GM18520 (cell line): ENCODE results near the gene CCM2.
"Not testable (repeated sequence)": the region's sequence is repeated elsewhere in the genome, so short reads cannot be mapped to it uniquely, and the experiment has no call there.

Source experiments
- ATAC-seq: cut with Tn5 transposase; IDR thresholded peaks from one replicate; pipeline ENCODE4 v1.9.1; 2021; ENCODE audit not compliant: unreplicated experiment

The CCM2 gene

DNA sequence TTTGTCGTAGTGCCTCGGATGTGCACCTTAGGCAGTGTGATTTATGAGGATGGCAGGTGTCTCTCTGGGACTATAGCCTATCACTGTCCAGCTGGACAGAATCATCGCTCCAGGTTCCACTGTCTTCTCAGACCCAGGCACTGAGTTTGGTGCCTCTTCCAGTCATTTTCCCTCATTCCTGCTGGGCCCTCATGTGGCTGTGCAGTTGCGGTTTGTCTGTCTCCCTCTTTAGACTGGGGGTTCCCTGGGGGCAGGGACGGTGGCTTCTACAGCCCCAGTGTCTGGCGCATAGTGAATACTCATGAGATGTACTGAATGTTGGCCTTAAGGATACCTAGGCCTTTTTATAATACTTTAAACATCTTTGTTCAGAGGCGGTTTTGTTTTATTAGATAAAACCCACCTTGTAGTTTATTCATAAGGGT is 28.9 kb downstream of the CCM2 start:
- ATAC-seq, result no peak

DNA sequence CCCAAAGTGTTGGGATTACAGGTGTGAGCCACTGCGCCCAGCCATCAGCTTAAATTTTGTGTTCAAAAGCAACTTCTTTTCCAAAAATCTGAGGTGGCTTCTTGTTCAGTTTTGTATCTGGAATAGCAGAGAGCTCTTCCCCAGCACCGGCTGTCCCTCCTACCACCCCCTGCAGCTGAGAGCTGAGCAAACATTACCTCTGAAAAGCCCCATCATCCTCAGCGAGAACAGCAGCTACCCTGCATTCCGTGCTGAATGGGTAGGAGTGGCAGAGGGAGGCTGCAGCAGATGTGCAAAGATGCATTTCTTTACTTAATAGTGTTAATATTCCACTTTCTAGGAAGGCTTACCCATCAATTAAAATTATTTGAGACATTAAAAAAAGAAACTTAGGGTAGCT is 31.8 kb downstream of the CCM2 start:
- no peak for ATAC-seq

DNA sequence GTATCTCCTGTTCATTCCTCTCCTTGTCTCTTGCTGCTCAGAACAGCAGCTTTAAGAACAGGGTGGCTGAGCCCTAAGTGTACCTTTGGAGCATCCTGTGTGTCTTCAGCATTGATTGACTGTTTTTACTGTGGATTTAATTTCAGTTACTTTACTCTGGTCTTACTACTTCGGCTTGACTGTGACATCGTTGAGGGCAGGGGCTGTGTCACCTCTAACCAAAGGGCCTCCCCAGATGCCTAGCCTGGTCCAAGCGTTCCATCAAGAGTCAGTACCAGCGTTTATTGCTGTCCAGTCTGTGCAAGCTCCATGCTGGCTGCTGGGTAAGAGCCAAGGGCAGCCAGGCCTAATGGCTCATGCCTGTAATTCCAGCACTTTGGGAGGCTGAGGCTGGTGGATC is 32.4 kb downstream of the CCM2 start:
- no peak for ATAC-seq

DNA sequence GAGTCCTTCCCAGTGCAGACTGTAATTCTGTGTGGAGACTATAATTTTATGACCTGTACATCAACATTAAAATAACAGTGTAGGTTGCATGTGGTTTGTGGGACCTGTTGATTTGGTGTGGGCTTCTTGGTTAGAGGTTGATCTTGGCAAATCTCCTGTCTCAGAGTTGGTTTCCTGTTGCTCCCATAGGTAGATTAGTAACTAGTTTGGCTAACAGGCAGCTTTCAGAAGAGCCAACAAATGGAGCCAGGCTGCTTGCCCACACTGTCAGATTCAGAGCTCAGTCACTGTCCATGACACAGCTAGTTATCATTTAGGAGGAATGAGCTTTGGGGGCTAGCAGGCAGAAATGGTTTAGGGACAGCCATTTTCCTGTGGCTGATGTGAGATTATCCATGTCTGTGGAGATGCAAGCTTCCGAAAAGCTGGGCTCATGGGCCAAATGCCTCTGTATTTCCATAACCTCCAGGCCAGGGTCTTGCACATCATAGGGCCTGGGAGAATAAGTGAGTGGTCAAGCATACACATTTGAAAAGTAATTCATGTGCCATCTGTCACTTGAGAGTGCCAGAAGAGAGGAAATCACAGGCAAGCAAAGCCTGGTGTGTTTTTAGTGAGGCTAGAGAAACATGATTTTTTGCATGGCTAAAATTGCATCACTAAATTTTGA is 33.4 kb downstream of the CCM2 start:
- ATAC-seq, result no peak

DNA sequence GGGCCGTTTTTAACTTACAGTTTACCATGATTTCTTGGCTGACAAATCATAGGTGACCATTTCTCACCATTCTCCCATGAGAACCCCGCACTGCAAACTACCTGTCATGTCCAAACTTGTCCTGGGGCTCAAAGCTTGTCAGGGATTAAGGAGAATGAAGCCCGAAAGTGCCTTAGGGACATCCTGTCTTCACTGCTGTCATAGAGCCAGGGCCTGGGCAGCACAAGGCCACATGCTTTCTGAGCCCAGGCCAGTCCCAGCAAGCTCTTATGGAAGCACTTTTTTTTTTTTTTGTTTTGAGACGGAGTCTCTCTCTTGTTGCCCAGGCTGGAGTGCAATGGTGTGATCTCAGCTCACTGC is 33.9 kb downstream of the CCM2 start:
- no peak for ATAC-seq

DNA sequence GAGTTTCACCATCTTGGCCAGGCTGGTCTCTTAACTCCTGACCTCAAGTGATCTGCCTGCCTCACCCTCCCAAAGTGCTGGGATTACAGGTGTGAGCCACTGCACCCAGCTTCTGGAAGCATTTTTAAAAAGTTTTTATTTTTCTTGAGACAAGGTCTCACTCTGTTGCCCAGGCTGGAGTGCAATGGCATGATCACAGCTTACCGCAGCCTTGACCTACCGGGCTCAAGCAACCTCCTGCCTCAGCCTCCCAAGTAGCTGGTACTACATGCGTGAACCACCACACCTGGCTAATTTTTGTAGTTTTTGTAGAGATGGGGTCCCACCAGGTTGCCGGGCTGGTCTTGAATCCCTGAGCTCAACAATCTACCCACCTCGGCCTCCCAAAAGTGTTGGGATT is 34.7 kb downstream of the CCM2 start:
- ATAC-seq, result not testable (repeated sequence)

DNA sequence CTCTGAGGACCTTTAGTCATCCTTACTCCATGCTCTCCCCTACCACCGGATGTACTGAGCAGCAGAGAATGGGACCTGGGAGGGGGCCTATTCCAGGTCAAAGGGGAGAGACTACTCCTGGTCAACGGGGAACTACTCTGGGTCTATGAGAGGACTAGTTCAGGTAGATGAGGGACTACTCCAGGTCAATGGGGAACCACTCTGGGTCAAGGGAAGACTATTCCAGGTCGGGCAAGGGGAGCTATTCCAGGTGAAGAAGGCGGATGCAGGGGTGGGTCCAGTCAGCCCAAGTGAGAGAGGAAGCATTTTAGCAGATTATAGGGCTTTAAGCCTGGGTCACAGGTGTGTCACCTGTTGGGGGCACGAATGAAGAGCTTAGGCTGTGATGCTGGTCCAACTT is 35.4 kb downstream of the CCM2 start:
- no peak for ATAC-seq

DNA sequence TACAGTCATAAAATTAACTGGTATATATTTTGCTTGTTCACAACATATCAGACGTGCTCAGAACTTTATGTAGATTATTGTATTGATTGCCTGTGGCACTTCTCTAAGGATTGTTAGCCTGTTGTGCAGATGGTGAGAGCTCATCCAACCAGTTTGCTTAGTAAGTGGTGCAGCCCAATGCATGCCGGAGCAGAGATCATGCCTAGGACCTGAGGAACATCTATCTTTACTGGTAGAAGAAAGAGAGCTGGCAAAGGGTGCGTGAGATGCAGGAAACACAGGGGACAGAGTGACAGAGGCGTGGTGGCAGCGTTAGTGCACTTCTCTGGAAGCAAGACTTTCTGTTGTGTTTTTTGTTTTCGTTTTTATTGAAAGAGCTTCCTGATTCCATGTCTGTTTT is 35.9 kb downstream of the CCM2 start:
- ATAC-seq, result no peak

DNA sequence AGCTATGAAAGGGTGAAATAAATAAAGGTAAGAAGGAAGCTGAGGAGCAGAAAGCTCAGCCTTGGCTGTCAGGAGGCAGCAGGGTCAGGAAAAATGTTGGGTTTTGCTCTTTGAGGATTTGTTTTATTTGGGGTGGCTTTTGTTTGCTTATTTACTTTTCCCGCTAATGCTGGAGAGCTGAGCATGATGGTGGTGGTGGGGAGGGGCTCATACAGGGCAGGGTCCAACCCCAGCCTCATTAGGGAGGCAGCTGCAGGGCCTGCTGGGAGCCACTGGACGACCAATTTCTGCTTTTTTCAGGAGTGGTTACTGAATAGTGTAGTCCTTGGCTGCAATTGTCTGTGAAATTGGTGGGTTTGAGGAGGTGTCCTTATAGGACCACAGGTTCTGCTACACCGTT is 36.3 kb downstream of the CCM2 start:
- ATAC-seq, result no peak

DNA sequence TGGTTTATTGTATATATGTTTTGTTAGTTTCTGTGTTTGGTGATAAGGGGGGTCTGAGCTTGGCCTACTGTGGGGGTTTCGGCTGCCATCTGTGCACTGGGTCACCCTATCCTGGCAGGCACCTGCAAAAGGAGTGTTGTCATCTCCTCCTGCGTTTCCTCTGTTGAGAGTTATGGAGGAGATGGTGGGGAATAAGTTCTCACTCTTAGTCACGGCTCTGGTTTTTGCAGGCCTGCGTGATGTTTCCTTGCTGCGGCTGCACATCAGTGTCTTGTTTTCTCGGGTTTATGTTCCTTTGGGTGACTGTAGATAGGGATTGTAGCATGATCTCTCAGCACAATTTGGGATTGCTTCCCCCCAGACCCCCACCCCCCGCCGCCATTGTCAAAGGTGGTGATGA is 36.8 kb downstream of the CCM2 start:
- ATAC-seq, result no peak

DNA sequence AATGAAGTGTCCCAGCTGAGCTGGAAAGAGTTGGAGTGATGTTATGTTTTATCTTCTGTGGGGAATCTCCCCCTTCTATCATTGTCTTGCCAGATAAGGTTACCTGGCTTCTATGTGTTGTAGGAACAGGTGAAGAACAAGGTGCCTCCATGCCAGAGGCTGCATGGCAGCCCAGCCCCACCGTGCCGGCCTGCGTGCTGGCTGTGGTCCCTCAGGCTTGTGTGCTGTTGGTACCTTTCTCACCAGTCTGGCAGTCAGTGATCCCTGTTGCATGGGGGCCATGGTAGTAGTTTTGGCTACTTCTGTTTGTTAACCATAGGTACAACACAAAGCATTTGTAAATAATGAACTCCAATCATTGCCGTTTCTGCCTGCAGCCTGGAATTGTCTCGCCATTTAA is 37.9 kb downstream of the CCM2 start:
- ATAC-seq, result no peak

DNA sequence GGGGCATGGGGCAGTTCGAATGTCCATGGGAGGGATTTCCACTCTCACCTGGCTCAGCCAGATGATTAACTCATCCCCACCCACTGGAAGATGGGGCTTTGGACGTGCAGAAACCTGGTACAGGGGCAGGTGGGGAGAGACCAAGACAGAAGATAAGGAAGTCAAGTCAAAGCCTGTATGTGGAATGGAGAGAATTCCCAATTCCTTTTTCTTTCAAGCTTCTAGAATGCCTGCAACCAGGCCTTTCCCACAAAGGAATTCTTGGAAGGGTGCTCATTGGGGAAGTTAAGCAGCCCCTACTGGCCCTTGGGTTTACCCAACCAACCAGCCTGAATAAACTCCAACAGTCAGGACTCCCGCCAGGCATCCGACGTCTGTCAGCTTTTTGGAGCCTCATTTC is 39.1 kb downstream of the CCM2 start:
- ATAC-seq, result no peak

DNA sequence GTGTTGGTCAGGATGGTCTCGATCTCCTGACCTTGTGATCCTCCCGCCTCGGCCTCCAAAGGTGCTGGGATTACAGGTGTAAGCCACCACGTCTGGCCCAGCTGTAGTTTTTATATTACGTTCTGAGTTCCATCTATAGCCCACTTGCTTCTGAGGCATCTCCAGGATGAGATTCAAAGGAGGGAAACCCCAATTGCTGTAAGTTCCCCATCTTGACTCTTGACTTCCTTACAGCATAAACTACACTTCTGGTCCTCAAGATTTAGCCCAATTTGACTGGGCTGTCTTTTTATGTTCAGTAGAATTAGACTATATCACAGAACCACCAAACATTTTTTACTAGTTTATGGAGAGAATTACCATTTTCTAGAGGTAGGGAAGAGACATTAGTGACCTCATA is 44.3 kb downstream of the CCM2 start:
- no peak for ATAC-seq

DNA sequence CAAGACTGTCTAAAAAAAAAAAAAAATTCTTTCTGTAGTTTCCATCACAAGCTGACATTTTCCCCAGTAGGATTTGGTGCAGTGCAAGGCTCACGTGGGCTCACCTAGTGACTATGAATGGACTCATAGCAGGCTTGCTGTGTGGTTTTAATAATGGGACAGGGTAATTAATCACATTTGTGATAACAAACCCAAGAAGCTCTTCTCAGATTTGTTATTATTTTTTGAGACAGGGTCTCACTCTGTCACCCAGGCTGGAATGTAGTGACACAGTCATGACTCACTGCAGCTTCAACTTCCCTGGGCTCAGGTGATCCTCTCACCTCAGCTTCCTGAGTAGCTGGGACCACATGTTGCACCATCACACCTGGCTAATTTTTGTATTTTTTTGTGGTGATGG is 48.7 kb downstream of the CCM2 start:
- no peak for ATAC-seq

DNA sequence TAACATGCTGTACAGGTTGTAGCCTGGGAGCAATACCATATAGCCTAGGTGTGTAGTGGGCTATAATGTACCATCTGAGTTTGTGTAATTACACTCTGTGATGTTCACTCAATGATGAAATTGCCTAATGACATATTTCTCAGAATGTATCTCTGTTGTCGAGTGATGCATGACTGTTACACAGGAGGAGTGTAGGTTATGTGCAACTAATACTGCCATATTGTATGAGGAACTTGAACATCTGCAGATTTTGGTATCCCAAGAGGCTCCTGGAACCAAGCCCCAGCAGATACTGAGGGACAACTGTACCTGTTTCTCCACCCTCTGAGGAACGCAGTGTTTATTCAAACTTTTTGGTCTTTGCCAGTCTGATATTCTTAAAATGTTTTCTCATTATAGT is 50.2 kb downstream of the CCM2 start:
- ATAC-seq, result no peak

DNA sequence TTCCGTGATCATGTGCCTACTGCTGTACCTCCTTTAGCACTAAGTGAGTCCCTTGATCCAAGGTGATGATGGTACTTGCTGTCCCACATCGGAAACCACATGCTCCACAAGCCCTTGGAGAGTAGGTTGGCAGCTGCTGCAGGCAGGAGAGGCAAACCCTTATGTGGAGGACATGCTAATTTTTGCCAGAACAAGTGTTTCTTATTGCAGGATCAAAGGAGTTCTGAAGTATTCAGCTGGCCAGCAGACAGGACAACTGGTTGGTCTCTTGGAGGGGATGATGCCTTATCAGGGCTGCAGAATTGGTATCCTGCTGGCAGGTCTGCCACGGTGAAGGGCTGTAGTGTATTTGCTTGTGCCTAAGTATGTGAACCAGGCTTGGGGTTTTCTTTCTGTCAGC is 52.0 kb downstream of the CCM2 start:
- ATAC-seq, result no peak

DNA sequence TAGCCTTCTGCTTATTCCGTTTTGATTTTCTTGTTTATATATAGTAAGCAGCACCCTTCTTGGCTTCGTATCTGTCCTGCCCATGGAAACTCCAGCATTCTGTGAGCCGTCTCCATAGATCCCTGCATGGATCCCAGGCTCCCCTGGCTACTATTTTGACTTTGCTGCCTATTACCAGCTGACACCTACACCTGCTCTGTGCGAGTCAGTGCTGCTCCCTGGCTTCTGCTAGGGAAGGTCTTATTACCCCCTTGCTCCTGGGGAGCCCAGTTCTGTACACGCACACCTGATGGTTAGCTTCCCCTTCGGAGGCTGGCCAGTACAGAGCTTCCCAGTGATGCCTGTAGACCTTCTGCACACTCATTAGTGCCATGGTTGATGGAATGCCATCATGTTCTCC is 53.4 kb downstream of the CCM2 start:
- no peak for ATAC-seq

DNA sequence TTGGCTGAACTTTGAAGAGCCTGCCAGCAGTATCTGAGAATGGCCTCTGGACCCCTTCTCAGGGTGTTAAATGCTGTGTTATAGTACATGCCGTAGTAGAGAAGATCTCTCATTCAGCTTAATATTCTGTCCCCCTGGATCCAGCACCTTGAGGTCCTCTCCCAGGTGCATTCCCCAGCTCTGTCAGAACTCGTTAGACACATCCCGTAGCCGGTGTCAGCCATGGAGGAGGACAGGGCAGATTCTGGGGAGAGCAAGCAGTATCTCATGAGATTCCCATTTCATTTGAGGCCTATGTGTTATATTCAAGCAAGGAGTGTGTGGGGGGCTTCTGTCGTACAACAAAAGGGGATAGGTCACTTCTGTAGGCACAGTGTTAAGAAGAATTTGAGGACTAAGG is 53.9 kb downstream of the CCM2 start:
- no peak for ATAC-seq

DNA sequence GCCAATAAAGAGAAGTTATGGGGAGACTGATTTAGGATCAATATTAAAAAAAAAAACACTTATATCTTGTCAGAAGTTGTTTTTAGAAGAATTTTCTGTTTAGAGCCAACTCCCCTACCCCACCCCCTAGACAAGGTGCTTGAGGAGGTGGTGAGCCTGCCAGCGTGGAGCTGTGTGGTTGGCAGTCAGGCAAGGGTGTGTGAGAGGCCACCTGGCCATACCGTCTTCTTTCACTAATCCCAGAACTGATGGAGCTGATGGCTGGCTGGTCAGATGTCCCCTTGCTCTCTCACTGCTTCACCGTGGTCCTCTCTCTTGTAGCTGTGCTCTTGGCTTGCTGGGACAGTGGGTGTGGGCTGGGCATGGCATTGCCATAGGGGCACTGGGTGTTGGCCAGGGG is 54.4 kb downstream of the CCM2 start:
- no peak for ATAC-seq

DNA sequence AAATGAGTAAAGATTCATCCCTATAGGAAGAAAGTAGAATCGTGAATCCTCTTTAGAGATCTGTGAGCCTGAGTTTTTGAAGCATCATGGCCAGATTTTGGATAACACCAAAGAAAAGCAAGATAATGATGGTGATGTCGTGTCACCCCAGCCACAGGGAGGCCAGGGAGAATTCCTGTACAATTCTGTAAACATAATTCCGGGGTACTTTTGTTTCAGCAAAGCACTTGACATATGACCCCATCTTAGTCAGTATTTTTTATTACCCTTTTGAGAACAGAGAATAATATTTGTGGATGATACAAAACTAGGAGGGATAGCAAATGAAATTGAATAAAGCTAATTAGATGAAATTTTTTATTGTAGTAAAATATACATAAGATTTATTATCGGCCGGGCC is 55.0 kb downstream of the CCM2 start:
- ATAC-seq, result no peak

DNA sequence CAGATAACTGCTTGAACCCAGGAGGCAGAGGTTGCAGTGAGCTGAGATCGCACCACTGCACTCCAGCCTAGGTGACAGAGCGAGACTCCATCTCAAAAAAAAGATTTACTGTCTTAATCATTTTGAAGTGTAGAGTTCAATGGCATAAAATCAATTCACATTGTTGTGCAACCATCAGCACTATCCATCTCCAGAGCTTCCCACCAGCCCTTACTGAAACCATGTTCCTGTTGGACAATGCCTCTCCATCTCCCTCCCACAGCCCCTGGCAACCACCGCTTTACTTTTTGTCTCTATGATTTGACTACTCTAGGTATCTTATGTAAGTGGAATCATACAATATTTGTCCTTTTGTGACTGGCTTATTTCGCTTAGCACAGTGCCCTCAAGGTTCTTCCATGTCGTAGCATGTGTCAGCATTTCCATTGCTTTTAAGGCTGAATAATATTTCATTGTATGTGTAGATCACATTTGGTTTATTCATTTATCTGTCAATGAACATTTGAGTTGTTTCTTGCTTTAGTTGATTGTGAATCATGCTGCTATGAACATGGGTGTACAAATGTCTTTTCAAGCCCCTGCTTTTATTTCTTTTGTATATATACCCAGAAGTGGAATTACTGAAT is 55.7 kb downstream of the CCM2 start:
- ATAC-seq, result no peak

DNA sequence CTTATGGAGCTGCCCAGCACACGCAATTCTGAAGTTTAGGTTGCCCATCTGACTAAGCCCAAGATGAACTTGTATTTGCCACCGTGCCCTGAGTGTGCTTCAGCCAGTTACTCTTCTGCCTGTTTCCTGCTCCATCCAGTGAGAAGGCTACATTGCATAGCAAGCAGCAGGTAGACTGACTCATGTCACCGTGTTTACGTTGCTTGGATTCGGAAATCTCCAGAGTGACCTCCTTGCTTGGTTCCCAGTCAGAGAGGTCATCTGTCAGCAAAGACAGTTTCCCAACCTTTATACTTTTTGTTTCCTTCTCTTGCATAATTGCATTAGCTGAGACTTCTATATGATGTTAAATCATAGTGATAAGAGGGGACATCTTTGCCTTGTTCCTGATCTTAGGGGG is 57.9 kb downstream of the CCM2 start:
- no peak for ATAC-seq

DNA sequence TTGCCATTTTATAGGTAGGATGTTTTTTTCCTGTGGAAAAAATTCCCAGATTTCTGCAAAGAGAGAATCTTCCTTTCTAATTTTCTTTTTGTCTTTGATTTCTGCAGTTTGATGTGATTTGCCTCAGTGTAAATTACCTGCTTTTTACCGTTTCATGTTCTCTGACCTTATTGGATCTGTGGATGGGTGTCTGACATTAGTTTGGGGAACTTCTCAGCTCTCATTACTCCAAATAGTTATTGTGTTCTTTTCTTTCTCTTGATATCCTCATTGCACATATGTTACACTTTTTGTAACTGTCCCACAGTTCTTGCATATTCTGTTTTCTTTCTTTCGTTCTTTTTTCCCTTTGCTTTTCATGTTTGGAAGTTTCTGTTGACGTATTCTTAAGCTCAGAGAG is 60.3 kb downstream of the CCM2 start:
- no peak for ATAC-seq
